Neuronal stem cell (in vitro differentiated cells): ENCODE results near the gene CWC27.

Source experiments
- DNase-seq: peaks from one replicate; pipeline ENCODE4 v3.0.0-alpha.2; 2013; ENCODE audit warnings: low spot score
- H2AFZ ChIP-seq: one replicate; pipeline ENCODE4 v1.6.1; 2013; ENCODE audit warnings: mild to moderate bottlenecking, low read length, inconsistent platforms
- H2AK5ac ChIP-seq: 2 replicates; pipeline ENCODE4 v1.6.1; 2013; ENCODE audit warnings: low read depth, mild to moderate bottlenecking, inconsistent platforms, low read length, moderate library complexity, mixed read lengths
- H2BK120ac ChIP-seq: 2 replicates; pipeline ENCODE4 v1.6.1; 2013; ENCODE audit warnings: low read depth, mild to moderate bottlenecking, inconsistent platforms, low read length, moderate library complexity, mixed read lengths
- H2BK12ac ChIP-seq: one replicate; pipeline ENCODE4 v1.6.1; 2013; ENCODE audit warnings: low read length, inconsistent platforms
- H2BK15ac ChIP-seq: 2 replicates; pipeline ENCODE4 v1.6.1; 2013; ENCODE audit warnings: mild to moderate bottlenecking, low read length, inconsistent platforms, mixed read lengths
- H2BK5ac ChIP-seq: one replicate; pipeline ENCODE4 v1.6.1; 2013; ENCODE audit warnings: inconsistent platforms, mild to moderate bottlenecking, low read length, moderate library complexity
- H3K14ac ChIP-seq: one replicate; pipeline ENCODE4 v1.6.1; 2013; ENCODE audit warnings: low read length, inconsistent platforms
- H3K18ac ChIP-seq: 2 replicates; pipeline ENCODE4 v1.6.1; 2013; ENCODE audit warnings: low read length, inconsistent platforms
- H3K23ac ChIP-seq: 2 replicates; pipeline ENCODE4 v1.6.1; 2013; ENCODE audit warnings: low read depth, mild to moderate bottlenecking, mixed read lengths, low read length, inconsistent platforms; ENCODE audit not compliant: poor library complexity
- H3K27ac ChIP-seq: replicated peaks from 3 replicates; pipeline ENCODE4 v1.5.1; 2013; ENCODE audit warnings: low read length, inconsistent platforms
- H3K27me3 ChIP-seq, 3 experiments: 2 replicates each; pipeline ENCODE4 v1.6.1; 2013; ENCODE audit warnings: low read length in 3 of 3, mild to moderate bottlenecking in 2 of 3, inconsistent platforms in 1 of 3, low read depth in 1 of 3, mixed read lengths in 1 of 3, moderate library complexity in 1 of 3; ENCODE audit not compliant: control insufficient read depth in 3 of 3, insufficient read depth in 3 of 3
- H3K36me3 ChIP-seq, 2 donors: replicated peaks in 1 of 2; 2 replicates each; pipeline ENCODE4 v1.6.1; 2013; ENCODE audit warnings: low read length in 2 of 2; ENCODE audit not compliant: control insufficient read depth in 2 of 2, insufficient read depth in 2 of 2
- H3K4ac ChIP-seq: 2 replicates; pipeline ENCODE4 v1.6.1; 2013; ENCODE audit warnings: inconsistent platforms, mild to moderate bottlenecking, low read length, moderate library complexity
- H3K4me1 ChIP-seq, 2 donors: 1 replicate in 1 of 2; 2 replicates in 1 of 2; pipeline ENCODE4 v1.6.1; 2013; ENCODE audit warnings: low read length in 2 of 2, low read depth in 1 of 2; ENCODE audit not compliant: control insufficient read depth in 2 of 2, insufficient read depth in 1 of 2
- H3K4me2 ChIP-seq: one replicate; pipeline ENCODE4 v1.6.1; 2013; ENCODE audit warnings: mild to moderate bottlenecking, low read length, inconsistent platforms; ENCODE audit not compliant: insufficient read depth, poor library complexity, severe bottlenecking
- H3K4me3 ChIP-seq, 2 donors: 2 replicates each; pipeline ENCODE4 v1.5.1; 2013; ENCODE audit warnings: low read length in 2 of 2, mild to moderate bottlenecking in 2 of 2, inconsistent platforms in 1 of 2, moderate library complexity in 1 of 2
- H3K79me1 ChIP-seq: one replicate; pipeline ENCODE4 v1.6.1; 2013; ENCODE audit warnings: low read depth, mild to moderate bottlenecking, inconsistent platforms, low read length, moderate library complexity
- H3K9ac ChIP-seq: one replicate; pipeline ENCODE4 v1.6.1; 2013; ENCODE audit warnings: mild to moderate bottlenecking, low read depth, low read length, inconsistent platforms; ENCODE audit not compliant: poor library complexity
- H3K9me3 ChIP-seq, 2 donors: replicated peaks in 1 of 2; 2 replicates each; pipeline versions ENCODE3 to v1.6.1; 2013; ENCODE audit warnings: low read length in 2 of 2, mild to moderate bottlenecking in 2 of 2, inconsistent platforms in 1 of 2, low read depth in 1 of 2, mixed read lengths in 1 of 2, moderate library complexity in 1 of 2; ENCODE audit not compliant: control insufficient read depth in 2 of 2, insufficient read depth in 1 of 2
- H4K8ac ChIP-seq: one replicate; pipeline ENCODE4 v1.6.1; 2013; ENCODE audit warnings: low read depth, mild to moderate bottlenecking, inconsistent platforms, low read length, moderate library complexity
- H4K91ac ChIP-seq: one replicate; pipeline ENCODE4 v1.6.1; 2013; ENCODE audit warnings: low read length, low read depth, mild to moderate bottlenecking, inconsistent platforms; ENCODE audit not compliant: poor library complexity
- WGBS, 2 donors: extraction: QIAGEN DNeasy Blood & Tissue Kit; methylation state at CpG; one replicate each; pipeline ENCODE4 v1.1.7; 2013; ENCODE audit warnings: missing lambda C conversion rate in 2 of 2, mixed read lengths in 1 of 2; ENCODE audit not compliant: insufficient read length in 2 of 2, insufficient replicate concordance in 1 of 2; ENCODE audit errors: extremely low coverage in 2 of 2; 5-methylcytosine and 5-hydroxymethylcytosine counted together

CWC27 gene

GRCh38 chr5:64977779-64978178, 209.0 kb downstream of the CWC27 start:
- H2BK120ac ChIP-seq, result no peak overlapping the region
- H4K8ac ChIP-seq, result no peak overlapping the region
- no peaks in the 10 kb centered on the region for H3K27me3 ChIP-seq
- H3K27ac ChIP-seq, result no peak overlapping the region
- no peak overlapping the region for H3K14ac ChIP-seq
- H2BK5ac ChIP-seq, result no peak overlapping the region
- H3K4me1 ChIP-seq, result no peaks in the 10 kb centered on the region
- H3K36me3 ChIP-seq, result peaks cover 4 to 11% of the 10 kb centered on the region in 2 donors
- no peak overlapping the region for H3K4ac ChIP-seq
- no peak overlapping the region for H4K91ac ChIP-seq
- H2AK5ac ChIP-seq, result no peak overlapping the region
- peak overlapping the region; percentile 70 for H3K9ac ChIP-seq
- H3K9me3 ChIP-seq, result no peaks in the 10 kb centered on the region
- H3K23ac ChIP-seq, result no peak overlapping the region
- H2BK12ac ChIP-seq, result no peak overlapping the region
- H3K79me1 ChIP-seq, result no peaks in the 10 kb centered on the region
- DNase-seq, result no peak
- WGBS, 2 donors, result no CpG with 5 or more reads among the region's 1 CpG
- H3K4me3 ChIP-seq, result no peak overlapping the region
- H3K4me2 ChIP-seq, result no peak overlapping the region
- H3K18ac ChIP-seq, result no peak overlapping the region
- no peak overlapping the region for H2AFZ ChIP-seq
- no peak overlapping the region for H2BK15ac ChIP-seq

DNA sequence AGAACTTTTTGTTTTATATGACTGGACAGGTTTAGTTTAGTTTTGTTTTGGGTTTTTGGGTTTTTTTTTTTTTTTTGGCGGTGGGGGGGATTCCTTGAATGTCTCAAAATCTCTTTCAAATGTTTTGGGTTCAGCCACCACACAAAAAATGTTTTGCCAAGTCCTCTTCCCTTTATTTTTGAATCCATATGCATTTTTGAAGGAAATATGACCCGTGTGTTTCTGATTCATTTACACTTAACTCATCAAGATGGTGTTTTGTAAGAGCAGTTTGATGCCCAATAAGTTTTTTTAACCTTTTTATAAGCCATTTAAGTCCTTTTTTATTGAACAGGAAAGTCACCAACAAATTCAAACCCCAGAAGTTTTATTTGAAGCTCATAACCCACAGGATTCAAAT, 209.8 kb downstream of the CWC27 start:
- no peak overlapping the region for H2AFZ ChIP-seq
- no peak overlapping the region for H2BK120ac ChIP-seq
- no peak overlapping the region for H4K91ac ChIP-seq
- H3K27ac ChIP-seq, result no peak overlapping the region
- no peaks in the 10 kb centered on the region for H3K4me1 ChIP-seq
- H3K18ac ChIP-seq, result no peak overlapping the region
- no peak overlapping the region for H2BK12ac ChIP-seq
- no peak overlapping the region for H3K9ac ChIP-seq
- H3K79me1 ChIP-seq, result no peaks in the 10 kb centered on the region
- DNase-seq, result no peak
- no peak overlapping the region for H2BK5ac ChIP-seq
- H3K4me3 ChIP-seq, result no peak overlapping the region
- H3K4me2 ChIP-seq, result no peak overlapping the region
- H3K27me3 ChIP-seq, result no peaks in the 10 kb centered on the region
- H3K14ac ChIP-seq, result no peak overlapping the region
- no peak overlapping the region for H4K8ac ChIP-seq
- no CpG with 5 or more reads among the region's 2 CpGs for WGBS, 2 donors
- no peak overlapping the region for H2AK5ac ChIP-seq
- H3K9me3 ChIP-seq, result no peaks in the 10 kb centered on the region
- no peak overlapping the region for H3K4ac ChIP-seq
- no peak overlapping the region for H2BK15ac ChIP-seq
- peaks cover 3 to 4% of the 10 kb centered on the region in 2 donors for H3K36me3 ChIP-seq
- H3K23ac ChIP-seq, result no peak overlapping the region

GRCh38 chr5:64979531-64979930, 210.8 kb downstream of the CWC27 start:
- Histone ChIP-seq H3K14ac (no peak overlapping the region), H2BK15ac (no peak overlapping the region), H4K8ac (no peak overlapping the region), H3K79me1 (no peaks in the 10 kb centered on the region), H2BK120ac (no peak overlapping the region), H3K9me3 (no peaks in the 10 kb centered on the region), H2BK5ac (no peak overlapping the region), H3K18ac (no peak overlapping the region), H2AK5ac (no peak overlapping the region), H3K4ac (no peak overlapping the region), H3K27ac (no peak overlapping the region), H4K91ac (no peak overlapping the region), H3K36me3 (peaks cover 3 to 4% of the 10 kb centered on the region in 2 donors), H3K4me2 (no peak overlapping the region), H3K23ac (no peak overlapping the region), H2AFZ (no peak overlapping the region), H3K9ac (no peak overlapping the region), H3K27me3 (no peaks in the 10 kb centered on the region), H3K4me1 (no peaks in the 10 kb centered on the region), H2BK12ac (no peak overlapping the region), H3K4me3 (no peak overlapping the region)
- DNase-seq, result no peak
- no CpG with 5 or more reads among the region's 3 CpGs for WGBS, 2 donors

GRCh38 chr5:64980176-64980575, 211.4 kb downstream of the CWC27 start:
- Histone ChIP-seq H3K9ac (no peak overlapping the region), H3K9me3 (no peaks in the 10 kb centered on the region), H3K79me1 (no peaks in the 10 kb centered on the region), H3K23ac (no peak overlapping the region), H3K4me1 (no peaks in the 10 kb centered on the region), H2BK12ac (no peak overlapping the region), H2BK5ac (no peak overlapping the region), H3K14ac (no peak overlapping the region), H2BK120ac (no peak overlapping the region), H3K36me3 (peaks cover 3 to 4% of the 10 kb centered on the region in 2 donors), H4K8ac (no peak overlapping the region), H3K27me3 (no peaks in the 10 kb centered on the region), H2AK5ac (no peak overlapping the region), H4K91ac (no peak overlapping the region), H3K4ac (no peak overlapping the region), H3K4me2 (no peak overlapping the region), H3K27ac (no peak overlapping the region), H3K18ac (no peak overlapping the region), H2BK15ac (no peak overlapping the region), H2AFZ (no peak overlapping the region), H3K4me3 (no peak overlapping the region)
- no peak for DNase-seq
- whole genome bisulfite sequencing, 2 donors, result no CpG with 5 or more reads among the region's 2 CpGs
